ENCODE results near the gene C18orf32.

C18orf32 gene

DNA sequence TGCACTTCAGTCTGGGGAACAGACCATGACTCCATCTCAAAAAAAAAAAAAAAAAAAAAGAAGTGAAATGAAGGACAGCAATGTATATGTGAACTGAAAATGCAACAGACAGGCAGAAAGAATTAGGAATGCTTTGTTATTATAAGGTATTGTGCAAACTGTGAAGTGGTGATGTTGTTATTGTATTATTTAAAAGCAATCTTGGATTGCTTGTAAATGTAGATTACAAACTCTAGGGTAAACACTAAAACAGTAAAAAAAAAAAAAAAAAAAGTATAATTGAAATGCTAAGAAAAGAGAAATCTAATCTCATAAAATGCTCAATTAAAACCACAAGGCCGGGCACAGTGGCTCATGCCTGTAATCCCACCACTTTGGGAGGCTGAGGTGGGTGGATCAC lies 51.9 kb downstream of the C18orf32 start:
- H3K27me3 ChIP-seq (ENCODE audit: control insufficient read depth in 5 of 5, insufficient read depth in 4 of 5, low read length in 5 of 5) = no peaks in the 10 kb centered on the region
- H3K4me3 ChIP-seq (ENCODE audit: low read depth in 1 of 5, low read length in 5 of 5) = no peak overlapping the region
- peaks cover 0 to under 1% (median 0%) of the 10 kb centered on the region in 5 donors for H3K36me3 ChIP-seq (ENCODE audit: control insufficient read depth in 5 of 5, insufficient read depth in 5 of 5, low read length in 5 of 5)
- no peak overlapping the region for H3K9ac ChIP-seq (ENCODE audit: low read length in 5 of 5)
- peaks cover 0 to 13% (median 3%) of the 10 kb centered on the region in 5 donors for H3K4me1 ChIP-seq (ENCODE audit: control insufficient read depth in 5 of 5, insufficient read depth in 5 of 5, low read length in 5 of 5)
- no peaks in the 10 kb centered on the region for H3K9me3 ChIP-seq (ENCODE audit: control insufficient read depth in 5 of 5, low read length in 5 of 5)
- H3K27ac ChIP-seq (ENCODE audit: low read depth, low read length) = no peak overlapping the region

GRCh38 chr18:49432602-49433001 lies 54.4 kb downstream of the C18orf32 start:
- H3K27me3 ChIP-seq (ENCODE audit: control insufficient read depth in 5 of 5, insufficient read depth in 4 of 5, low read length in 5 of 5) = no peaks in the 10 kb centered on the region
- no peaks in the 10 kb centered on the region for H3K4me1 ChIP-seq (ENCODE audit: control insufficient read depth in 5 of 5, insufficient read depth in 5 of 5, low read length in 5 of 5)
- no peaks in the 10 kb centered on the region for H3K9me3 ChIP-seq (ENCODE audit: control insufficient read depth in 5 of 5, low read length in 5 of 5)
- H3K27ac ChIP-seq (ENCODE audit: low read depth, low read length) = no peak overlapping the region
- peaks cover 6 to 12% (median 9%) of the 10 kb centered on the region in 5 donors for H3K36me3 ChIP-seq (ENCODE audit: control insufficient read depth in 5 of 5, insufficient read depth in 5 of 5, low read length in 5 of 5)
- no peak overlapping the region for H3K4me3 ChIP-seq (ENCODE audit: low read depth in 1 of 5, low read length in 5 of 5)
- H3K9ac ChIP-seq (ENCODE audit: low read length in 5 of 5) = no peak overlapping the region

DNA sequence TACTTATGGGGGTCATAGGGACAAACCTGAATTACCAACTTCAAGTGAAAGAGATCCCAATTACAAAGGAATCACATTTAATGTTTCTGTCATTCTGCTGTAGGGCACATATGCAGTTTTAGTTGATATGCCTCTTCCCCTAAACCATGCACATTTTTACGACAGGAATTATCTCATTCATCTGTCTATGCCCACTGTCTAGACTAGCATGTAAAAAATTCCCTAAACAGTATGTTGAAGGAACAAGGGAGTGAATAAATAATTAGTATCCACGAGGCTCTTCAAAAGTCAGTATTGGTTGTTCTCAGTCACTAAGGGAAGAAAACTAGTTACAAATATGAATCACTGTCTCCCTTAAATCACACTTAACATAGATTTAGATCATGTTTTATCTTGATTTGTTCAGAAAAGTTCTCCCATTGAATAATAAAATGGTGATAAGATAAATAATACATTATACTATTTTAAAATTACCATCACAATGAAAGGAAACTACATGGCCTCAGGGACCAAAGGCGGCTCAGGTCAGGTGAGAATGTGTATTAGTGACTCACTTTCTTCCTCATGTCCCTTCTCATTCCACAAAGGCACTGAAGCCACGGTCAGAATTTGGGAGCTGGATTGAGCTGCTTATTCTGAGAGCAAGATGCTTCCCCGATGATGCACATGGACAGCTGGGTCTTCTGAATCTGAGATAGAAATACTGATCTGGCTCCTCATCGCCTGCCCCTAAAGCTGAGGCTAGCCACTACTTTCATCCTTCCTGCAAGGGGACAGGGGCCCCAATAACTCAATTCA lies 55.7 kb downstream of the C18orf32 start:
- H3K9me3 ChIP-seq (ENCODE audit: control insufficient read depth in 5 of 5, low read length in 5 of 5) = no peaks in the 10 kb centered on the region
- H3K4me3 ChIP-seq (ENCODE audit: low read depth in 1 of 5, low read length in 5 of 5) = no peak overlapping the region
- no peak overlapping the region for H3K27ac ChIP-seq (ENCODE audit: low read depth, low read length)
- H3K36me3 ChIP-seq (ENCODE audit: control insufficient read depth in 5 of 5, insufficient read depth in 5 of 5, low read length in 5 of 5) = peaks cover 7 to 12% (median 9%) of the 10 kb centered on the region in 5 donors
- H3K4me1 ChIP-seq (ENCODE audit: control insufficient read depth in 5 of 5, insufficient read depth in 5 of 5, low read length in 5 of 5) = no peaks in the 10 kb centered on the region
- H3K9ac ChIP-seq (ENCODE audit: low read length in 5 of 5) = no peak overlapping the region
- no peaks in the 10 kb centered on the region for H3K27me3 ChIP-seq (ENCODE audit: control insufficient read depth in 5 of 5, insufficient read depth in 4 of 5, low read length in 5 of 5)

Data from subcutaneous abdominal adipose tissue (tissue), 5 donors.